KBM-7 (cell line): ENCODE measurements around the gene MTUS2.

Source experiments
- DNase-seq: peaks from one replicate; pipeline ENCODE4 v3.0.0-alpha.2; 2015
- in situ Hi-C: fragments of 300-500 bp; cut with MboI; formaldehyde crosslinking; loops from 2 replicates; pipeline ENCODE4 v1.14.3; 2020; ENCODE audit warnings: low sequenced_read_pairs, low pct_unique_long_range_greater_than_20kb, mixed read lengths

Gene MTUS2

GRCh38 chr13:29480893-29481525 lies 660.9 kb downstream of the MTUS2 start:
- in situ Hi-C loops, result no loop called here
- DNase-seq, result no peak

GRCh38 chr13:29481603-29482002 lies 661.5 kb downstream of the MTUS2 start:
- in situ Hi-C loops, result no loop called here

GRCh38 chr13:29482504-29482903 lies 662.4 kb downstream of the MTUS2 start:
- DNase-seq, result no peak
- in situ Hi-C loops, result no loop called here

More at GRCh38 chr13:29481603-29482002, 661.5 kb downstream of the MTUS2 start:
- no peak for DNase-seq

GRCh38 chr13:29483211-29483610 lies 663.1 kb downstream of the MTUS2 start:
- in situ Hi-C loops, result no loop called here

GRCh38 chr13:29483623-29484022 lies 663.5 kb downstream of the MTUS2 start:
- in situ Hi-C loops, result no loop called here
- DNase-seq, result no peak

More at GRCh38 chr13:29483211-29483610, 663.1 kb downstream of the MTUS2 start:
- no peak for DNase-seq

- in situ Hi-C loops, result no loop called here
Measured at GRCh38 chr13:29484236-29484635, 664.1 kb downstream of the MTUS2 start.

GRCh38 chr13:29484796-29485195 lies 664.7 kb downstream of the MTUS2 start:
- in situ Hi-C loops, result no loop called here

More at GRCh38 chr13:29484236-29484635, 664.1 kb downstream of the MTUS2 start:
- DNase-seq, result no peak

GRCh38 chr13:29486551-29486950 lies 666.4 kb downstream of the MTUS2 start:
- DNase-seq, result no peak
- in situ Hi-C loops, result no loop called here

More at GRCh38 chr13:29484796-29485195, 664.7 kb downstream of the MTUS2 start:
- DNase-seq, result no peak

GRCh38 chr13:29487466-29488454 lies 667.6 kb downstream of the MTUS2 start:
- no peak for DNase-seq
- in situ Hi-C loops, result no loop called here

- in situ Hi-C loops, result no loop called here
- no peak for DNase-seq
Measured at GRCh38 chr13:29489650-29490560, 669.8 kb downstream of the MTUS2 start.

- in situ Hi-C loops, result no loop called here
Measured at GRCh38 chr13:29490561-29490885, 670.4 kb downstream of the MTUS2 start.

GRCh38 chr13:29491248-29491647 lies 671.1 kb downstream of the MTUS2 start:
- in situ Hi-C loops, result no loop called here
- no peak for DNase-seq

More at GRCh38 chr13:29490561-29490885, 670.4 kb downstream of the MTUS2 start:
- no peak for DNase-seq

- in situ Hi-C loops, result no loop called here
- DNase-seq, result no peak
Measured at GRCh38 chr13:29493796-29494195, 673.7 kb downstream of the MTUS2 start.

GRCh38 chr13:29494520-29494919 lies 674.4 kb downstream of the MTUS2 start:
- DNase-seq, result no peak
- in situ Hi-C loops, result no loop called here

- peak; percentile 95 for DNase-seq
- in situ Hi-C loops, result no loop called here
Measured at GRCh38 chr13:29496241-29496712, 676.1 kb downstream of the MTUS2 start.

- no peak for DNase-seq
- in situ Hi-C loops, result no loop called here
Measured at GRCh38 chr13:29497137-29497654, 677.1 kb downstream of the MTUS2 start.

GRCh38 chr13:29498426-29499040 lies 678.4 kb downstream of the MTUS2 start:
- no peak for DNase-seq
- in situ Hi-C loops, result no loop called here

GRCh38 chr13:29499506-29500165 lies 679.5 kb downstream of the MTUS2 start:
- in situ Hi-C loops, result loop anchor here (25.0 kb wide), 1 partner anchor 213 kb away; no protein-coding TSS in a partner anchor
- DNase-seq, result no peak
